COR-L47 (cell line): Measurements from ENCODE around the gene DDAH2.

ENCODE experiments used
- DNase-seq: peaks from one replicate; lab custom pipeline; 2025; lab: John Stamatoyannopoulos, UW

Gene DDAH2

GRCh38 chr6:31728767-31729514 lies at the start of gene DDAH2:
TSS of gene DDAH2 (minus strand) at chr6:31729299. CDS start at chr6:31729161, 138 bp downstream.
- no peak for DNase-seq

- no peak for DNase-seq
Measured at GRCh38 chr6:31778193-31778592, 49.1 kb upstream of the DDAH2 start.

- no peak for DNase-seq
Measured at GRCh38 chr6:31777667-31778050, 48.6 kb upstream of the DDAH2 start.

- peak; percentile 60 for DNase-seq
Measured at GRCh38 chr6:31776989-31777666, 48.0 kb upstream of the DDAH2 start, which contains the start of gene VWA7. TSS of gene VWA7 (minus strand) at chr6:31777328. CDS start at chr6:31776779, 549 bp downstream.

GRCh38 chr6:31776485-31776988 lies 47.4 kb upstream of the DDAH2 start:
- peak; percentile 55 for DNase-seq

GRCh38 chr6:31775633-31776484 lies 46.8 kb upstream of the DDAH2 start:
- DNase-seq = no peak

GRCh38 chr6:31775184-31775583 lies 46.1 kb upstream of the DDAH2 start:
- no peak for DNase-seq

GRCh38 chr6:31771992-31772358 lies 42.9 kb upstream of the DDAH2 start:
- no peak for DNase-seq

- DNase-seq = no peak
Measured at GRCh38 chr6:31770860-31771259, 41.8 kb upstream of the DDAH2 start.

GRCh38 chr6:31769684-31770371 lies 40.7 kb upstream of the DDAH2 start:
- DNase-seq = peak; percentile 42

GRCh38 chr6:31768363-31769257 lies 39.5 kb upstream of the DDAH2 start:
- no peak for DNase-seq

- no peak for DNase-seq
Measured at GRCh38 chr6:31767096-31767645, 38.1 kb upstream of the DDAH2 start.

GRCh38 chr6:31765910-31766794 lies 37.1 kb upstream of the DDAH2 start:
- no peak for DNase-seq

- no peak for DNase-seq
Measured at GRCh38 chr6:31765559-31765909, 36.4 kb upstream of the DDAH2 start.

- no peak for DNase-seq
Measured at GRCh38 chr6:31764198-31764597, 35.1 kb upstream of the DDAH2 start.

- peak; percentile 12 for DNase-seq
Measured at GRCh38 chr6:31763619-31763940, 34.5 kb upstream of the DDAH2 start.

- no peak for DNase-seq
Measured at GRCh38 chr6:31762878-31763618, 33.9 kb upstream of the DDAH2 start.

- DNase-seq = no peak
Measured at GRCh38 chr6:31762356-31762755, 33.3 kb upstream of the DDAH2 start, which contains the start of gene SAPCD1. TSS of gene SAPCD1 (plus strand) at chr6:31762656. CDS start at chr6:31763055, 399 bp downstream.

GRCh38 chr6:31761343-31761742 lies 32.2 kb upstream of the DDAH2 start:
- DNase-seq = no peak
